HG02852 (cell line): ENCODE results near the gene ING3.

ENCODE experiments used
- ATAC-seq: cut with Tn5 transposase; IDR thresholded peaks from one replicate; pipeline ENCODE4 v1.9.1; 2021; ENCODE audit warnings: mild to moderate bottlenecking, moderate library complexity; ENCODE audit not compliant: unreplicated experiment

Gene ING3

DNA sequence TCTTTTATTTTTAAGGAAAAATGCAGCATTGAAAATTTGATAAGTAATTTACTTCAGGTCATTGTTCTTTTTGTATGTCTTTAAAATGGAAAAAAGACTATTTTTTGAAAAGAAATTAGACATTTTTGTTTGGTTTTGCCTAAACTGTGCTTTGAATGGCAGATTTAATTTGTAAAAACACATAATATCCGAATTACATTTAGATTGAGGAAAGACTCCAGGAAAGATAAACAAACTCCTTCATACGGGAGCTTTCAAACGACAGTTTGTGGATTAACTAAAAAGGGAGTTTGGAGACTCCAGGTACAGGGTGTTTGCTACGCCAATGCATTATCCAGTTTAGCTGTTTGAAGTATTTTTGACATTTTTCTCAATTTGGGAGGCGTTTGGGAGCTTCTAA lies 74.0 kb downstream of the ING3 start:
- no peak for ATAC-seq

- no peak for ATAC-seq
Measured at GRCh38 chr7:121026159-121026558, 75.6 kb downstream of the ING3 start.

GRCh38 chr7:121026577-121027111 lies 76.1 kb downstream of the ING3 start:
- no peak for ATAC-seq
